IMR-90 (cell line): Measurements from ENCODE around the gene TTC21A.

Experiments
- CHD1 ChIP-seq: IDR thresholded peaks from 2 replicates; pipeline ENCODE4 v1.6.1; 2012; ENCODE audit warnings: low read depth, low read length, improper control_type of control experiment
- TF ChIP-seq, protein P1 (sequence below): conservative IDR thresholded peaks from 2 replicates; pipeline ENCODE4 v1.5.1; 2012; ENCODE audit warnings: mild to moderate bottlenecking, low read depth, low read length, improper control_type of control experiment

GRCh38 chr3:39113291-39113690 lies 5.8 kb downstream of the TTC21A start:
- no peak for TF ChIP-seq CHD1
- TF ChIP-seq, protein P1, sequence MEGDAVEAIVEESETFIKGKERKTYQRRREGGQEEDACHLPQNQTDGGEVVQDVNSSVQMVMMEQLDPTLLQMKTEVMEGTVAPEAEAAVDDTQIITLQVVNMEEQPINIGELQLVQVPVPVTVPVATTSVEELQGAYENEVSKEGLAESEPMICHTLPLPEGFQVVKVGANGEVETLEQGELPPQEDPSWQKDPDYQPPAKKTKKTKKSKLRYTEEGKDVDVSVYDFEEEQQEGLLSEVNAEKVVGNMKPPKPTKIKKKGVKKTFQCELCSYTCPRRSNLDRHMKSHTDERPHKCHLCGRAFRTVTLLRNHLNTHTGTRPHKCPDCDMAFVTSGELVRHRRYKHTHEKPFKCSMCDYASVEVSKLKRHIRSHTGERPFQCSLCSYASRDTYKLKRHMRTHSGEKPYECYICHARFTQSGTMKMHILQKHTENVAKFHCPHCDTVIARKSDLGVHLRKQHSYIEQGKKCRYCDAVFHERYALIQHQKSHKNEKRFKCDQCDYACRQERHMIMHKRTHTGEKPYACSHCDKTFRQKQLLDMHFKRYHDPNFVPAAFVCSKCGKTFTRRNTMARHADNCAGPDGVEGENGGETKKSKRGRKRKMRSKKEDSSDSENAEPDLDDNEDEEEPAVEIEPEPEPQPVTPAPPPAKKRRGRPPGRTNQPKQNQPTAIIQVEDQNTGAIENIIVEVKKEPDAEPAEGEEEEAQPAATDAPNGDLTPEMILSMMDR, result no peak
